NCI-H146 (cell line): ENCODE measurements around the gene DPYSL4.

Source experiments
- DNase-seq: peaks from one replicate; lab custom pipeline; 2025; lab: John Stamatoyannopoulos, UW

DPYSL4 gene

DNA sequence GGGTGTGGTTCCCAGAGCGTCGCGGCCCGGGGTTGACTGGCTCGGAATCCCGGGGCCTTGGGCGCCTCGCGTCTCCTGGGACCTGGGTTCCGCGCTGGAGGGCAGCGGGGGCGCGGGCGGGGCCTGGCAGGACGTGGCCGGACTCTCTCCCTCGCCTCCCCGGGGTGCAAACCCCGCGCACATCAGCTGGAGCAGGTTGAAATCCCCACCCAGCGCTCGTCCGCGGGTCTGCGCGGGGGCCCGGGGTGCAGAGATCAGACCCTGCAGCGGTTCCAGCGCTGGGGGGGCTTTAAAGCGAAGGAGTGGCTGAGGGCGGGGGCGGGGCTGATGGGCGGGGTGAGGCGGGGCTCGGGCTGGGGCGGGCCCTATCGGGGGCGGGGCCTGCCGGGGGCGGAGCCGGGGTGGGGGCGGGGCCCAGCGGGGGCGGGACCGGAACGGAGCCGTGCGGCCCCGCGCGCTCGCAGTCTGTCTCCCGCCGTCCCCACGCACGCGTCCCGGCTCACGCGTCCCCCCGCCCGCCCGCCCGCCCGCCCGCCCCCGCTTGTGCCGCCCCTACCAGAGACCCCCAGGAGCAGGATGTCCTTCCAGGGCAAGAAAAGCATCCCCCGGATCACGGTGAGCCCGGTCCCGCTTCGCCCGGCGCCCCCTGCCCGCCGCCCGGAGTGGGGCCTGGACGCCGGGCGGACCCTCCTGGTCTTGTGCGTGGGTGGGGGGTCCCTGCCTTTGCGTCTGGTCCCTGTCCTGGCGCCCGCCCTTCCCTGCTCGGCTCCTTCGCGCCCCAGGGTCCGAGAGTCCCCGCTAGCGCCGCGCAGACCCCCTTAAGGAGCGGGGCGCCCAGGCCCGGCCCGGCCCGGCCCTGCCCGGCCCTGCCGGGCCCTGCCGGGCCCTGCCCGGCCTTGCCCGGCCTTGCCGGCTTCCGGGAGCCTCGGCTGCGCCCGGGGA lies at the start of gene DPYSL4:
TSS of gene DPYSL4 (plus strand) at position 461 of the 942 bp plus-strand sequence. CDS start at position 577, 116 bp downstream.
- DNase-seq, result peak; percentile 71

DNA sequence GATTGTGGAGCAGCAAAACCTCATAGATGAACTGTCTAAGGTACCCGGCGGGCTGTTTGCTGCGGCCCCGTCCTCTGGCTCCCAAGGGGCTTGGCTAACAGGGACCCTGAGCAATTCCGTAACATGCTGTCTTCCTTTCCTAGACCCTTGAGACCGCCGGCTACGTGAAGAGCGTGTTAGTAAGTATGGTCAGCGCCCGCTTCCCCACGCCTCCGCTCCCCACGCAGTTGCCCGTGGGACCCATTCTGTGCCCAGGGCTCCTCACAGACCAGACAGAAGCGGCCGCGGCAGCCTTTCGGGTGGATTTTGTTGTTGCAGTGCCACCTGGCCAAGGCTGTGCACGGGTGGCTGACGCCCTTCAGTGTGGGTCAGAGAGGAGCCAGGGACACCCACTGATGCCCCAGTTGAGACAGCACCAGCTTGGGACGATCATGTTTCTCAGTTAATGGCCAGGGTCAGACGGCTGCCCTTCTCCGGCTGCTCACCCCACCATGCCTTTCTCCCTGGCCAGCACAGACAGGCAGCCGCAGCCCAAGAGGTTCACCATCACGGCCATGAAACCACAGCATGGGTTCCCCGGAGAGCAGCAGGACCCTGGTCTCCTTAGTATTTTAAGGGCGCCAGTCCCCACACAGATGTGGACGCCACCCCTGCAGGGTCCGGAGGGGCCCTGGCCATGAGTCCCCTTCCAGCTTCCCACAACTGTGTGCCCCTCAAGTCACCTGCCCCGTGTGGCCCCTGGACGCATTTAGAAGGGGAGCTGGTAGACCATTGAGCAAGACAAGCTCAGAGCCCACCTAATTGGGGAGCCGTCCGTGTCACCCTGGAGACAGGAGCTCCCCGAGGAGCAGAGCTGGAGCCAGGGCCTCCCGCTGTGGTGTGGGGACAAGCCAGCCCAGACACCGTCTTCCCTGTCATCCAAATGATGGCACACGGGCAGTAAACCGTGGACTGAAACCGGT lies 49.4 kb upstream of the DPYSL4 start:
- no peak for DNase-seq

DNA sequence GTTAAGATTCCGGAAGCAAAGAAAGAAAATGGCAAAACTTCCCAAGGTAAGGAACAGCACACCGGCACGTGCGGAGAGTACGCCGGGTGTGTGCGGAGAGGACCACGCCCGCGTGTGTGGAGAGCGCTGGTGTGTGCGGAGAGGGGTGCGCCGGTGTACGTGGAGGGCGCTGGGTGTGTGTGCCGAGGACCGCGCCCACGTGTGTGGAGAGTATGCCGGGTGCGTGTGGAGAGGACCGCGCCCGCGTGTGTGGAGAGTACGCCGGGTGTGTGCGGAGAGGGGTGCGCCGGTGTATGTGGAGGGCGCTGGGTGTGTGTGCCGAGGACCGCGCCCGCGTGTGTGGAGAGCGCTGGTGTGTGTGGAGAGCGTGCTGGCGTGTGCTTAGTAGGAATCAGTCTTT lies 48.6 kb upstream of the DPYSL4 start:
- no peak for DNase-seq

DNA sequence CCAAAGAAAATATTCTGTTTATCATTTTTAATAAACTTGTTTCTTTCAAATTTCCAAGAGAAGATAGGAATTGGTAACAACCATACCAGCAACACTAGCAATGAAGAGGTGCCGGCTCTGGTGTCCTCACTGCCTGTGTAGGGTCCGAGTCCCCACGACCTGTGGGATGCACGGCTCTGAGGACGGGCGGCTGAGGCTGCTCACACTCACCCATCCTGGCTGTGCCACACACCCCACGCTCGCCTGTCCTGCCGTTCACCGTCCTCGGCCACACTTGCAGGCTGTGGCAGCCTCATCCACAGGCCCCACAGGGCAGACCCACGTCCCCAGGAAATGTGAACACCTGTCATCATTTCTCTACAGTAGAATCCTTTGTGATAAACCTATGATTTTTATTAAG lies 48.2 kb upstream of the DPYSL4 start:
- no peak for DNase-seq

DNA sequence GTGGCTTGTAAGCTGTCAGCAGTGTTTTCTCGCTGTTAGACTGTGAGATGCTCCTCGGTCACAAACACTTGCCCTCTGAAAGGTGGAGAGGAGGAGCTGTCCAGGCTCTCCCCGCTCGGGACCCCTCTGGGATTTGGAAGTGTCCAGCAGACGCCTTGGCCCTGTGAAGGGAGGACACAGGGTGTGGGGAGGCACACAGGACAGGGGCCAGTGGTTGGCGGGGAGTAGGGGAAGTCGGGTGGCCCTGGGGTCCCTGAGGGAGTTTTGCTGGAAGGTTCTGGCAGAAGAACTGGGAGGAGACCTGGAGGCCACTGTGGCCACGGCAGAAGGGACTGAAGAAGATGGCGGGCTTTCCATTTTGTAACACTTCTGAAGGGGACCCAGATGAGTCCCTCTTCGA lies 47.2 kb upstream of the DPYSL4 start:
- no peak for DNase-seq

DNA sequence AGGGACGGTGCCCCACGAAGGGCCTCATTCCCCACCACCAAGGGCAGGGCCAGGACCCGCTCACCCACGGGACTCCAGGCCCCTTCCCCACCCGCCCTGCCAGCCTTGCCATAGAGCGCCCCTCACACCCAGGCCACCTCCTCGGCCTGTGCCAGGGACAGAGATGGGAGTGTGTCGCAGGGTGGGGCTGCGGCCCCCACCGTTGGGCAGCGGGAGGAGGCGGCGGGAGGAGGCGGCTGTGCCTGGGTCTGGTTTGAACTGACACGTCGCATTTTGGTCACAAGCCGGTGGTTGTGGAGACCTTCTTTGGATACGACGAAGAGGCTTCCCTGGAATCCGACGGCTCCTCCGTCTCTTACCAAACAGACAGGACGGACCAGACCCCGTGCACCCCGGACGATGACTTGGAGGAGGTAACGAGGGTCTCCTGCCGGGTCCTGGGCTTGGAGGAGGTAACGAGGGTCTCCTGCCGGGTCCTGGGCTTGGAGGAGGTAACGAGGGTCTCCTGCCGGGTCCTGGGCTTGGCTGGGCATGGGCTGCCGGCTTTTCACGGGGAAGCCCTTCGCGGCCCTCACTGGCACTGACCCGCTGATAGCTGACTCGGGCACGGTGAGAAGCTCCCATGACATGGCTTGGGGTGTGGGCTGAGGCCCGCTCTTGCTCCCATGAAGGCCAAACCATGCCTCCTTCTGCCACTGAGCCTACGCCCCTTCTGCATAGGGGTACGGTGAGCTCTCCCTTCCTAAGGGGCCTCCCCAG lies 46.4 kb upstream of the DPYSL4 start:
- no peak for DNase-seq

DNA sequence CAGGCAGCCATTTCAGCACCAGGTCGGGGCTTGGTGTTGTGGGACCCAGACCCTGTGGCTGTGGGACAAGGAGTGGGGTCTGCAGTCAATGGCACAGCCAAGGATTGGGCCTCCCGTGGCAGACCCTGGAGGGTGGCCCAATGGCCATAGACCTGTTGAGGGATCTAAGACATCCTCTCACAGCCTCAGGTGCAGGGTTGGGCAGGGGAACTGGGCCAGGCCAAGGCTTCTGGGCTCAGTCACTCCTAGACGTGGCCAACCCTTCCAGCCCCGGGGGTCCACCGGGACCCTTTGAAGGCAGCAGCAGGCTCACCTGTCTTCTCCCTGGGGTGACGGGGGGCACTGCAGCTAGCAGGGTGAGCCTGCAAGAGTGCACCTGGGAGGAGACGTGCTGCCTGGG lies 45.7 kb upstream of the DPYSL4 start:
- DNase-seq, result no peak

DNA sequence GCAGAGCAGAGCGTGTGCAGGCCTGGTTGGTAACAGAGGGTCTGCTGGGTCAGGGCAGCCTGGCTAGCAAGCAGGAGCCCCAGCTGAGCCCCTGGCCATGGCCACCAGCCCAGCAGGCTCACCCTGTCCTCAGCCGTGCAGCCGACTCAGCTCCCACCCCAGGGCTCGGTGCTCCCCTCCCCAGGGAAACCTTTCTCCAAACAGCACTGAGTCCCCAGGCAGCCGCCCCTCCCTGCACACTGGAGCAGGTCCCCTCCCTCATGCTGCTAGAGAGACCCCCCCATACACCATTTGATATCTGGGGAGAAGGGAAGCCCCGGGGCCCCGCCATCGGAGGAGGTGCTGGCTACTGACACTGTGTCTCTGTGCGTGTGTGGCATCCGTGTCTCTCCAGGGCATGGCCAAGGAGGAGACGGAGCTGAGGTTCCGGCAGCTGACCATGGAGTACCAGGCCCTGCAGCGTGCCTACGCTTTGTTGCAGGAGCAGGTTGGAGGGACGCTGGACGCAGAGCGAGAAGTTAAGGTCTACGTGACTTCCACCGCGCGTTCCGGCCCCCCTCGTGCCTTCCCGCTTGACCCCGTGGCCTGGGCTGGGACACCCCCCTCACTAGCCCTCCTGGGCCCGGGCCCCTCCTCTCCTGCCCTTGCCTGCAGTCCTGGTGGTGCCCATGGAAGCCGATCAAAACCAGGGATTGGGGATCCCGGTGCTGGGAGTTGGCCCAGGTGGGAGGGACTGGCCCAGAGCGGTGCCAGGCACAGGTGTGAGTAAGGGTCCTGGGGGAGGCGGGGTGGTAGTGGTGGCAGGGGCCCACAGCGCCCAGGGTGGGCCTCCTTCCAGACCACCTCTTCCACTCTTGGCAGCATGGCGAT lies 45.0 kb upstream of the DPYSL4 start:
- DNase-seq, result no peak

DNA sequence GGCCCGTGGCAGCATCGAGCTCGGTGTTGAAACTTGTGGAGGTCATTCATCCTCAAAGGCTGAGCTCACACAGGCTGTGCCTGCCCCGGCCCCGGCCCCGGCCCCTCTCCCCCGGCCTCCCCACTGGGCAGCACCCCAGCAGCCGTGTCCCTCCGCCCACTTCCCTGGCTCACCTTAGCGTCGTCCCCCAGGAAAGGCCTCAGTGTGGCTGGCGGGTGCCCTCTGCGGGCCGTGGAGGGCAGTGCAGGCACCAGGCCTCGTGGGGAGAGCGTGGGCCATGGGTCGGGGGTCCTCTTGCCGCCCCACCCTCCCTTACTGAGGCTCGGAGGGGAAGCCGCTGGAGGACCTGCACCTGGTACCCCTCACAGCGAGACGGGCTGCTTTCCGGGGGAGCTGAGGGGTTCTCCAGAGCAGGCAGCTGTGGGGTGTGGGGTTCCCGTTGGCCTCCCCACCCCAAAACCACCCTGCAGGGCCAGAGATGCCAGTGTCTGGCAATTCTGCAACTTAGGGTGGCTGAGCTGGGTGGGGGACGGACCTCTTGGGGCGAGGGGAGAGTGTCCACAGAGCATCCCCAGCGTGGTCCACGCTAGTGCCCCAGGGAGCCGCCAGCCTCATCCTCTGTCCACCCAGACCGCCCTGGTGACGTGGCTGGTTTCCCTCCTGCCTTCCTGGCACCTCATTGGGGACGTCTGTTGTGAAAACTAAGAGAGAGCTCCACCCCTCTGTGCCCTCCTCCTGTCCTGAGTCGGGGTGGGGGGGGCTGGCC lies 44.2 kb upstream of the DPYSL4 start:
- peak; percentile 39 for DNase-seq

DNA sequence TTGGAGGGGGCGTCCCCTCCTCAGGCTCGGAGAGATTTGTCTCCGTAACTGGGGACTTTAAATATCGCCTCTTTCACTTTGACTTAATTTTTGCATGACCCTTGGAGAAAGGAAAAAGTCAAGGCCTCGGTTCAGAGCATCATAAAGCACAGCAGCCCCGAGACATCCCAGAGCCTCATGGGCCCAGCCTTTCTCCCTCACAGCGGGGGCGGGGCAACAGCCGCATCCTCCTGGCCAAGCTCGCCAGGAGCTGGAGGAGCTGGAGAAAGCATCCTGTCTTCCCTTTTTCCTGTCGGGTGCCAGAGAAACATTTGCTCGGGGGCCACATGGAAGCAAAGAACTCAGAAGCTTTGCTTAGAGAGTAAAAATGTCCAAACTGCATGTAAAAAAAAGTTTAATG lies 43.6 kb upstream of the DPYSL4 start:
- DNase-seq, result no peak

DNA sequence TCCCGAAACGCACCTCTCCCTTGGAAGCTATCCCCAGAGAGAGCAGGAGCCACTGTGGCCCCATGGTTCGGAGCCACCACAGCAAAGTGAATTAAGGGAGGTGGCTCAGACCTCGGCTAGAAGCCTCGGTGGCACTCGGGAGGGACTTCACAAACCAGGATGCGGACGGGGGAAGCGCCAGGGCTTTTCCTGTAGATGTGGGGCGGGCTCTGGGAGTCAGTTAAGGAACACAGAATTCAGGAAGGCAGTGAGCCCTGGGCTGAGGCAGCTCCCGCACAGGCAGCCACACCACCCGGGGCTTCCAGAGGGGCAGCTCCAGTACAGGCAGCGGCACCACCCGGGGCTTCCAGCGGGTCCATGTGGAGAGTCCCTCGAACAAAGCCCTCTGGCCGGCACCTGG lies 42.7 kb upstream of the DPYSL4 start:
- no peak for DNase-seq

DNA sequence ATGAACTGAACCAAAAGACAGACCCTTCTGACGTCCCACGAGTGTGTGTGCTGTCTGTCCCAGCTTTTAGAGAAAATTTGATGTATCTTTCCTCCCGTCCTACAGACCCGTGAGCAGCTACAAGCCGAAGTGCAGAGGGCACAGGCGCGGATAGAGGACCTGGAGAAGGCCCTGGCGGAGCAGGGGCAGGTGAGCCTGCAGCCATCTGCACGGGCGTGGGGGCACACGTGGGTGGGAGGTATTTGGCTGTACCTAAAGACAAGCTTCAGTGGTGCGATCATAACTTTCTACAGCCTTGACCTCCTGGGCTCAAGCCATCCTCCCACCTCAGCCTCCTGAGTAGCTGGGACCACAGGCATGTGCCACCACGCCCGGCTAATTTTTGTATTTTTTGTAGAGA lies 41.7 kb upstream of the DPYSL4 start:
- no peak for DNase-seq

DNA sequence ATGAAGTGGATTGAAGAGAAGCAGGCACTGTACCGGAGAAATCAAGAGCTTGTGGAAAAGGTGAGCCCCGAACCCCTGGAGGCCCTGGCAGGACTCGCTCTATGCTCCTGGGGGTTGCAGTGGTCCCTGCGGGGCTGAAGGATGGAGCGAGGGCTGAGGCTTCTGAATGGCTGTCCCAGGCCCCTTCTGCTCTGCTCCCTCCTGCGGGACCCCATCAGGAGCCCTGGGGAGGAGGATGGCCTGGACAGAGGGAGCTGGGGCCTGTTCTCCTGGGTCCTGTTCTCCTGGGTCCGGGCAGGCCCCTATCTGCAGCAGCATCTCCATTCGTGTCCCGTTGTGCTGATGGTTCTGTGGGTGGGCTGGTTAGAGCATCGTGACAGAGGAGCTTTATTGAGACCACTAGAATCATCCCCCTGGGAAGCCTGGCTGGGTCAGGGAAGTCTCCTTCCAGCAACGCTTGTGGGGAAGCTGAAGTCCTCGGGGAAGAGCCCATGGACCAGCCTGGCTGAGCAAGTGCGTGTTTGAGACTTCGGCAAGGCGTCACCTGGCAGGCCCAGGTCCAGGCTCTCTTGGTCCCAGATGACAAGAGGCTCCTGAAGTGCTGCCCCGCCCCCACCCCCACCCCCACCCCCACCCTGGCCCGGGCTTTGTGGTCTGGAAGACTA lies 41.1 kb upstream of the DPYSL4 start:
- no peak for DNase-seq

DNA sequence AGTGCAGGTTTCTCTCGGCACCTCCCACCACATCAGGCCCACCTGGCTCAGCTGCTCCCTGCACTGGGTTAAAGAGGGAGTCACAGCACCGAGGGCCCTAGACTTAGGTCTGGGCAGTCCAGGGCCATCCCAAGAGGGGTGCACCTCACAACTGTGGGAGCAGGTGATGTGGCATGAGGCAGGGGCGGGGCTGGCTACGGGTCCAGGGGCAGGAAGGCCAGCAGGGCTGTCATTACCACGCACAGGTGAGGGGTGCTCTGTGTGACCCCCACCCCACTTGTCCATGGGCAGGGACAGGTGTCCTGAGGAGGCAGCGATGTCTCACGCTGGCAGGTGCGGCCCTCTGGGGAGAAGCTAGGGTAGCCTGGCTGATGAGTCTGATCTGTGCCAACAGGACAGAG lies 40.5 kb upstream of the DPYSL4 start:
- DNase-seq, result no peak

DNA sequence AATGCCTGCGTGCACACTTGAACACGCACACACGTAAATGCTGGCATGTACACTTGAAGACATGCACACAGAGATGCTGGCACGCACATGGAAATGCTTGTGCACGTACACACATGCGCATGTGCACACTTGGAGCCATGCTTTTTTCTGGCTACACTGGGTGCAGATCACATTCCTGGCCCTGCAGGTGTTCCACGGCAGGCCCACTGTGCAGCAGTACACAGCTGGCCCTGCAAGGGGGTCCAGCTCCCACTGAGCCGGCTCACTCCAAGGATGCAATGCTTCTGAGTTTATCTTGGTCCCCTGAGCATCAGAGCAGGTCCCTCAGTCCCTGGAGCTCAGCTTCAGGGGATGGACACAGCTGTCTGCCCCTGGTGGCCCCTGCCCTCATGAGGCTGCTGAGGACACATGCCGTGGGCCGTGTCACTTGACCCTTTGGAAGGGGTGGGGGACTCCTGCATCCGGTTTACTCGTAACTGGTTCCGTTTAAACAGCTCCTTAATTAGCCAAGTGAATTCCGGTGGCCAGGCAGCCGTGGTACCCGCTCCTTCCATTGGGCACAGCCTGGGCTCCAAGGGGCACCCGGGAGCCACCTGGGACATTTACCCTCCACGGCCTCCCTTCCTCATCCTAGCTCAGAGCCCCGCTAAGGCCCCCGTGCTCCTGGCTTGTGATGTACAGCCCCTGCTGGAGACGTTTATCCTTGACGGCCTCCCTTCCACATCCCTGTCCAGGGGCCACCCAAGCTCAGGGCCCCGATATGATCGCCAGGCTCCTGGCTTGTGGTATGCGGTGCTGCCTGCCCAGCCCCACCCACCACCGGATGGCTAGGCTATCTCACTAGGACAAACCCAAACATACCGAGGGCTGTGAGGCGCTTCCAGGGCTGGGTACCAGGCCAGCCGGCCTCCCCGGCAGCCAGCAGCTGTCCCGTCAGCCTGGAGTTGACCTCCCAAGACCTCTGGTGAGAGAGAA lies 39.5 kb upstream of the DPYSL4 start:
- DNase-seq, result no peak

DNA sequence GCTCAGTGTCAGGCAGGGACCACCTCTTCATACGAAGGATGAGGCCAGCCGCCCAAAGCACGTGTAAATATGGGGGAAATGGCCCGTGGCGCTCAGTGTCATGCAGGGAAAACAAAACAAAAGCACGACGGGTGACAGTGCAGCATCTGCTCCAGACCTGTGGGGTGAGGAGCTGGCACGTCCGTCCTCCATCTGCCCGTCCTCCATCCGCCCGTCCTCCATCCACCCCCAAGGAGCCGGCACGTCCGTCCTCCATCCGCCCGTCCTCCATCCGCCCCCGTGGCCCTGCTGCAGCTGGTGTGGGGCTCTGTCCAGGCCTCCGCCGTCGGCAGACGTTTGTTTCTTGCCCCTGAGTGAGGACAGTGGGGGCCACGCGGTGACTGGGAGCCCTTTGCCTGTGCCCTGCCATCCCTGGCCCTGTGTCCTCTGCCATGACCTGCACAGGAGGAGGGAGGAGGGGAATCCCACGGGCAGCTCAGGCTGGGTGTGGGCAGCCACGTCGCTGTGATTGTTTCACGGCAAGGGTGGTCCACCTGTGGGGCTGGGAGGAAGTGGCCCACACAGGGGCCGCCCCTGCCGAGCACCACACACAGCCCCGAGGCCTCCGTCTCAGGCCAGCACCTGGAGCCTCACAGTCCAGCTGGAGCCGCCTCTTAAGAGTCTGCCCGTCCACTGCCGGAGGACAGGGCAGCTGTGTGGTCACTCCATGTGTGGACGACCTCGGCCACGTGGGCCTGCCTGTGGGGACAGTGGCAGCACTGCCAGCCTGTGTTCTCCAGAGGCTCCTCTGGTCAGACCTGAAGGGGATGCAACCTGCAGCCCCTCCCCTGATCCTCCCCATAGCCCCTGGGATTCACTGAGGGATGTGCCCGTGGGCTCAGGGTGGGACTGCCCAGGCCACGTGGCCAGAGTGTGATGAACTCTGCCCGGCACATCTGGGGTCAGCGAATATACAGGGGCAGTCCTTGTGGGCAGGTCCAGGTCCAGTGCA lies 38.2 kb upstream of the DPYSL4 start:
- peak; percentile 30 for DNase-seq

DNA sequence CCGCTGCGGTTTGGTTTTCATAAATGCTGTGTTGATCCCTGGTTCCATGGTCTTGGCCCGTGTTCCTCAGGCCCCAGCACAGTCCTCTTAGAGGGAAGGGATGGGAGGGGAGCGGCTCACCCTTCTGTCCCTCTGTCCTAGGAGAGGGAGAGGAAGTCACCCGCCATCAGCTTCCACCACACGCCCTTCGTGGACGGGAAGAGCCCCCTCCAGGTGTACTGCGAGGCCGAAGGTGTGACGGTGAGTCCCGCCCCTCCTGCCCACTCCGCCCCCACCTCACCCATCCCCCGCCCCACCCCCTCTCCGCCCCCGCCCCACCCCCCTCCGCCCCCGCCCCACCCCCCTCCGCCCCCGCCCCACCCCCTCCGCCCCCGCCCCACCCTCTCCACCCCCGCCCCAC lies 37.5 kb upstream of the DPYSL4 start:
- no peak for DNase-seq
